ENCODE data around the gene CHKB.

Gene CHKB

DNA sequence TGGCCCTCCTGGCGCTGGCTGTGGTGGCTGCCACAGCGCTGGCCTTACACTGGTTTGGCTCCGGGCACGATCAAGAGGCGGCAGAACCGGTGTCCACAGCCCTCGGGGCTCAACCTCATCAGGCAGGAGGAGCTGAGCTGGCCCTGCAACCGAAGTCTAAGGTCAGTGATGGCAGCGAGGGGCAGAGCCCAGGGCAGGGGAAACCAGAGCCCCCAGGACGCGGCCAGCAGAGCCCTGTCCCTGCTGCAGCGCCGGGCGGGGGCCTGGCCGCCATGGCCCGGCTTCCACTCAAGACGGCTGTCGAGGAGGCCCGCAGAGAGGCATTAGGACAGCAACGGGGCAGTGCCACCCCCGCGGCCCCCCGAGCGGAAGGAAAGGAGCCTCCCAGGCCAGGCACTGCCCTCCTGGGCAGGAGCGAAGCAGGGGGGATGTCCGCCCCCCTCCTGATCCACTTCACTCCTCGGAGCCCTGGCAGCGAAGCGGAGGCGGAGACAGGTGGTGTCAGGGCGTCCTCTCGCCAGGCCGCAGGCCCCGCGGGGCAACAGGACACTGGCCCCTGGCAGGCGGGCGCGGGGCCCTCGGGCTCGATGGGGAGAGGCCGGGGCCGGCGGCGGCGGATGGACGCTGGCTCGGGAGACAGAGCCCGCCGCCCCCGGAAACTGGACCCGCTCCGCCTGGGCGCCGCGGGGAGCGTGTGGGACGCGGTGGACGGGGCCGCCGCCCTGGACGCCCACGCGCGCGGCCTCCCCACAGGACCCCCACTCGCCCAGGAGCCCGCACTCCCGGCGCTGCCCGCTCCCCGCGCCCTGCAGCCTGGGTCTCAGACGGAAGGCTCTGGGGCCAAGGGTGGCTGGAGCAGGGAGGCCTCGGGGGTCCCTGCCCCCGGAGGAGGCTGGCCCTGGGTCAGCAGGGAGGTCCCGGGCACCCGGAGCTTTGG lies 36.1 kb downstream of the CHKB start:
- H4K20me1 ChIP-seq (ENCODE audit: low read depth, low read length): no peaks in the 10 kb centered on the region
- H3K36me3 ChIP-seq (ENCODE audit: low read length): no peaks in the 10 kb centered on the region
- H3K4me3 ChIP-seq (ENCODE audit: insufficient read depth, low read length, poor library complexity, severe bottlenecking): no peak overlapping the region
- H3K79me2 ChIP-seq (ENCODE audit: insufficient read depth, low read length): no peaks in the 10 kb centered on the region
- no peak overlapping the region for H3K27ac ChIP-seq (ENCODE audit: low read depth, low read length)
- H3K9ac ChIP-seq (ENCODE audit: low read length): no peak overlapping the region
- no peaks in the 10 kb centered on the region for H3K27me3 ChIP-seq (ENCODE audit: low read length)
- no peak overlapping the region for H2AFZ ChIP-seq (ENCODE audit: low read depth, low read length, severe bottlenecking)
- H3K4me2 ChIP-seq (ENCODE audit: low read depth, low read length, poor library complexity, severe bottlenecking): no peak overlapping the region
- no peaks in the 10 kb centered on the region for H3K9me3 ChIP-seq (ENCODE audit: insufficient read depth, low read length)
- no peaks in the 10 kb centered on the region for H3K9me2 ChIP-seq (replicated peaks; ENCODE audit: insufficient read depth, low read length)
- H3F3A ChIP-seq (ENCODE audit: insufficient read depth): peaks cover 5% of the 10 kb centered on the region
- TF ChIP-seq EZH2phosphoT487 (conservative IDR thresholded peaks at IDR 0.05; ENCODE audit: low read length): no peak
- TF ChIP-seq, protein P1, sequence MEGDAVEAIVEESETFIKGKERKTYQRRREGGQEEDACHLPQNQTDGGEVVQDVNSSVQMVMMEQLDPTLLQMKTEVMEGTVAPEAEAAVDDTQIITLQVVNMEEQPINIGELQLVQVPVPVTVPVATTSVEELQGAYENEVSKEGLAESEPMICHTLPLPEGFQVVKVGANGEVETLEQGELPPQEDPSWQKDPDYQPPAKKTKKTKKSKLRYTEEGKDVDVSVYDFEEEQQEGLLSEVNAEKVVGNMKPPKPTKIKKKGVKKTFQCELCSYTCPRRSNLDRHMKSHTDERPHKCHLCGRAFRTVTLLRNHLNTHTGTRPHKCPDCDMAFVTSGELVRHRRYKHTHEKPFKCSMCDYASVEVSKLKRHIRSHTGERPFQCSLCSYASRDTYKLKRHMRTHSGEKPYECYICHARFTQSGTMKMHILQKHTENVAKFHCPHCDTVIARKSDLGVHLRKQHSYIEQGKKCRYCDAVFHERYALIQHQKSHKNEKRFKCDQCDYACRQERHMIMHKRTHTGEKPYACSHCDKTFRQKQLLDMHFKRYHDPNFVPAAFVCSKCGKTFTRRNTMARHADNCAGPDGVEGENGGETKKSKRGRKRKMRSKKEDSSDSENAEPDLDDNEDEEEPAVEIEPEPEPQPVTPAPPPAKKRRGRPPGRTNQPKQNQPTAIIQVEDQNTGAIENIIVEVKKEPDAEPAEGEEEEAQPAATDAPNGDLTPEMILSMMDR (IDR thresholded peaks at IDR 0.05; ENCODE audit: insufficient read depth, low read length, poor library complexity, severe bottlenecking): no peak

DNA sequence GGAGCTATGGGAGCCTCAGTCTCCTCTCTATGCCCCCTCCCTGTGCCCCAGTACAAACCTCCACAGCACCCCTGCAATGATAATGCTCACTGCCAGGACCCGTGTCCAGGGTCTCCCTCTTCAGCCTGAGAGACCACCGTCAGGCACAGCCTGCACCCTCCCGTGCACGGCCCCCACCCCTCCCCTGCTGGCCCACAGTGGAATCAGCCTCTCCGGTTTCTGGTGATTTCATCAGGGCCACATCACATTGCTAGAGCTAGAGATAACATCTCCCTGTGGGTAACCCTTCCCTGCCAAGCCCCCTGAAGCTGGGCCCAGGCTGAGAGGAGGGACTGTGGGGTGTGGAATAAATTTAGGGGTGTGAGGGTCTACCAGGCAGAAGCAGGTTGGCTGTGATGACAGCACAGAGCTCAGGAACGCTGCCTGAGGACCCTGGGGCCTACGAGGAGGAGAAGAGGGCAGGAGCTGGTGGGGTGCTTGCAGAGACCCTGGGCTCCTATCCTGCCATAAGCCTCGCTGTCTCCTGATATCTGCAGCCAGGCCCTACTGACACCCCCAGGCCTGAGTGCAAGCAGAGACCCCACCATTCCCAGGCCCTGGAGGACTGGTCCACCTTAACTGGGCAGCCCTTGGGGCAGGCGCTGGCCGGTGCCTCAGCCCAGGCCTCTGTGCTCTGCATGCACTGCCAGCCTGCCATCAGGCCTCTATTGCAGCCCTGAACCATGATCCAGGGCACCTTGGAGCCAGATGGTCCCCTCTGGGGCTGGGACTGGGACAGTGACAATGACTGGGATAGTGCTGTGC lies 36.9 kb downstream of the CHKB start, which contains the start of gene KLHDC7B:
Gene KLHDC7B (plus strand): TSS at position 378 of the 804 bp plus-strand sequence. CDS start 345 bp downstream, at position 723.
- Histone ChIP-seq H3K27ac (ENCODE audit: low read depth, low read length) (no peak within 1 kb of the TSS), H3K9me2 (replicated peaks; ENCODE audit: insufficient read depth, low read length) (no peaks in the 10 kb centered on the region), H3K27me3 (ENCODE audit: low read length) (no peaks in the 10 kb centered on the region), H3K4me3 (ENCODE audit: insufficient read depth, low read length, poor library complexity, severe bottlenecking) (no peak within 1 kb of the TSS), H3K9ac (ENCODE audit: low read length) (no peak within 1 kb of the TSS), H3K79me2 (ENCODE audit: insufficient read depth, low read length) (no peaks in the 10 kb centered on the region), H4K20me1 (ENCODE audit: low read depth, low read length) (no peaks in the 10 kb centered on the region), H3K9me3 (ENCODE audit: insufficient read depth, low read length) (no peaks in the 10 kb centered on the region), H3F3A (ENCODE audit: insufficient read depth) (peaks cover 9% of the 10 kb centered on the region), H3K36me3 (ENCODE audit: low read length) (no peaks in the 10 kb centered on the region), H2AFZ (ENCODE audit: low read depth, low read length, severe bottlenecking) (no peak within 1 kb of the TSS), H3K4me2 (ENCODE audit: low read depth, low read length, poor library complexity, severe bottlenecking) (no peak within 1 kb of the TSS)
- TF ChIP-seq, protein P1 (IDR thresholded peaks at IDR 0.05; ENCODE audit: insufficient read depth, low read length, poor library complexity, severe bottlenecking): no peak
- no peak for TF ChIP-seq EZH2phosphoT487 (conservative IDR thresholded peaks at IDR 0.05; ENCODE audit: low read length)

DNA sequence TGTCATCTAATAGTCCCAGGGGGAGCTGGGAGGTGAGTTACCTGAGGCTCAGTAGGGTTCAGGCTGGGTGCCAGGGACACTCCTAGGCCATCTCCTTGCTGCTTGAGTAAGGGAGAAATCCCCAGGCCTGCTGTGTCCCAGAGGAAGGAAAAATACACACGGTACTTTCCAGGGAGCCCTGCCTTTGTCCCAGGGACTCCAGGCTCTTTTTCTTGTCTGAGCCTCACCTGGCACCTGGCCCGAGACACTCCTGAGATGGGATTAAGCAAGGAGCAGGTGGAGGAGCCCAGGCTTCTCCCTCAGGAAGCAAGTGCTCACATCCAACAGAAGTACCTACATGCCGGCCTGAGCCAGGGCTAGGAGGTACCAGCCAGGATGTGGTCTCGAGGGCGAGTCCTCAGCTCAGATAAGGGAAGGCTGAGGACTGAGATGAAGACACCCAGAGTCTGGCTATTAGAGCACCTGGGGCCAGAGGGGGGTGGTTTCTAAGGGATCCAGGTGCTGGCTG lies 37.8 kb downstream of the CHKB start:
- H3K9me3 ChIP-seq (ENCODE audit: insufficient read depth, low read length): no peaks in the 10 kb centered on the region
- H3K9ac ChIP-seq (ENCODE audit: low read length): no peak overlapping the region
- no peak overlapping the region for H2AFZ ChIP-seq (ENCODE audit: low read depth, low read length, severe bottlenecking)
- H3K27me3 ChIP-seq (ENCODE audit: low read length): no peaks in the 10 kb centered on the region
- no peak overlapping the region for H3K27ac ChIP-seq (ENCODE audit: low read depth, low read length)
- peaks cover 18% of the 10 kb centered on the region for H3F3A ChIP-seq (ENCODE audit: insufficient read depth)
- no peaks in the 10 kb centered on the region for H3K36me3 ChIP-seq (ENCODE audit: low read length)
- no peaks in the 10 kb centered on the region for H3K9me2 ChIP-seq (replicated peaks; ENCODE audit: insufficient read depth, low read length)
- H3K4me3 ChIP-seq (ENCODE audit: insufficient read depth, low read length, poor library complexity, severe bottlenecking): no peak overlapping the region
- TF ChIP-seq, protein P1 (IDR thresholded peaks at IDR 0.05; ENCODE audit: insufficient read depth, low read length, poor library complexity, severe bottlenecking): no peak
- no peak for TF ChIP-seq EZH2phosphoT487 (conservative IDR thresholded peaks at IDR 0.05; ENCODE audit: low read length)
- H4K20me1 ChIP-seq (ENCODE audit: low read depth, low read length): no peaks in the 10 kb centered on the region
- H3K4me2 ChIP-seq (ENCODE audit: low read depth, low read length, poor library complexity, severe bottlenecking): peak overlapping the region; percentile 45
- no peaks in the 10 kb centered on the region for H3K79me2 ChIP-seq (ENCODE audit: insufficient read depth, low read length)

Measured in SU-DHL-6 (cell line).